ENCODE results near the gene NAA16.

DNA sequence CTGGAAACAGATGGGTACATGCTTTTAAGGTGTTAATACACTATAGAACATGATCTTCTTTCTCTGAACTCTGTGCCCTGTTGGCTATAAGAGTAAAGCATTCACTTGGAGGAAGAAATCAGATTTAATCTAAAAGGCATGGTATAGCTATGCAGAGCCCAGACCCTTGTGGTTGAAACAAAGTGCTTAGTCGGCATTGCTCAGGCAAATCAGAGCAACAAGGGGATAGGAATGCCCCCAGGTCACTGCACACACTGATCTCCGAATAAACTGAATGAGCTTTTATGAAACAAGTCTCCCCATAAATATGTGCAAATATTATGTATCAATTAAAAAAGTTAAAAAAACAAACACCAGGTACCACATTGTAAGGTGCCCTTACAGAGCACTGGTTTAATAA is 94.3 kb downstream of the NAA16 start:
- no peak for TF ChIP-seq CTCF (conservative IDR thresholded peaks at IDR 0.05; ENCODE audit: low read depth, low read length)
- TF ChIP-seq EZH2 (IDR thresholded peaks at IDR 0.05; ENCODE audit: borderline replicate concordance, low read depth, low read length, poor library complexity, severe bottlenecking): no peak
